NK-92 (cell line): ENCODE results near the gene PEX7.
"Not testable (repeated sequence)": the region's sequence is repeated elsewhere in the genome, so short reads cannot be mapped to it uniquely, and the experiment has no call there.

Experiments used
- DNase-seq: peaks from one replicate; lab custom pipeline; 2025; ENCODE audit not compliant: unreplicated experiment; lab: John Stamatoyannopoulos, UW

Gene PEX7

DNA sequence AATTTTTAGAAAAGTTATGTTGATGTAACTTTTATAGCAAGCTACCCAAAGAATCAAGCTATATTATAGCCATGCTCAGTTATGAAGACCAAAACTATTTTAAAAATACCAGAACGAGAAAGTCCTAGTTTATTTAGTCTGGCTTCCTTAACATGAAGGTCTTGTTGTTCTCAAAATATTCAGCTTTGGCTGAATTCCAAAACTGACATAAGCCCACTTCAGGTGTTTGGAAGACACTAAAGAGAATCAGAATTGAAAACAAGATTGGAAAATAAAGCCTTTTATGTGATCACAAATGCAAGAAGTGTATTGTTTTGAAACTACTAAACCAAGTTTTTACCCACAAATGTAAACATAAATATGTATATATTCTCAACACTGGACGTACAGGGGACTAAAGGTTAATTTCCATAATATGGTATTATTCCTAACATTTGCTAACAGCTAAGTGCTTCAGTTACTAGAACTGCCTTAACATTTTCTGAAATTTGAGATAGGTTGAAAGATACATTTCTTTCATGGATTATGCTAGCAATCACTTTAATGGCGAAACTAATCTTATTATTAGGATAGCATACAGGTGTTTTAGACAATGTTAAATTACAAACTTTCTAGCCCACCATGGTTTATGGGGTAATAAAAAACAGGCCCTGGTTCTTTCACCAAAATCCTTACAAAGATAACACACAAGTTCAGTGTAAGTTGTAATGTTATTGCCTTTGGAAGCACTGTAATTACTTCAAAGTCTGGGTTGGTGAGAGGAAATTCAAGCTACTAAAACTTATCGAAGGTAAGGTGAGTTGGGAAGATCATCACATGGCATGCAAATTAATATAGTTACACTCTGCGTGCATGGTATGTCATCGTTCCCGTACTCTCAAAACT lies 31.7 kb upstream of the PEX7 start:
- no peak for DNase-seq

DNA sequence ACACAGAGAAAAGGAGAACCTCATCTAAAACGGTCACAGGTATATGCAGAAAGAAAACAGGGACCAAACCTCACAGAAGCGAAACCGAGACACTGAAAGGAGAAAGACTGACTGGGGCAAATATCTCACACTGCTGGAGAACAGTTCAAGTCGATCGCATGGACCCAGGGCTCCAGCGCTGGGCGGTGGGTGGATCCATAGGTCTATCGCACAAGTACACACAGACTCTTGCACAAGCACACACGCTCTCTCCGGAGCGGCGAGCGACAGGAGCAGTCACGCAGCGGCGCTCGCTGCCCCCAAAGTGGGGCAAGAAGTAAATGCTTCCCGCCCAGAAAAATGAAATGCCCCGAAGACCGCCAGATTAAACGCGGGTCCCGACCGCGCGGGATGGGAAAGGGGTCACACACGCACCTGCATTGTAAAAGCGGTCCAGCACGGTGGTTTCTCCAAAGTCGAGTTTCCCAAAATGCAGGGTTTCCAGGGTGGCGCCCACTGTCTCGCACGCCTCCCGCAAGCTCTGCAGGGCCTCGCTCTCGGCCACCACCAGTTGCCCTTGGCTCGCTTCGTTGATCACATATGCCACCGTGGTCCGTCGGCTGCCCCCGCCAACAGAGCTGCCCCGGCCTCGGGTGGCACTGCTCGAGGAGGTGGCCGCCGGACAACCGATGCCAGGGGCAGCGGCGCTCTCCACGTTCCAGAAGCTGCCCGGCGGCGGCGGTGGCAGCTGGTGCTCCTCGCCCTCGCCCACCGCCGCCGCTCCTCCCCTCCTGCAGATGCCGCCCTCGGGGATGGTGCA lies 30.9 kb upstream of the PEX7 start:
- DNase-seq: no peak

DNA sequence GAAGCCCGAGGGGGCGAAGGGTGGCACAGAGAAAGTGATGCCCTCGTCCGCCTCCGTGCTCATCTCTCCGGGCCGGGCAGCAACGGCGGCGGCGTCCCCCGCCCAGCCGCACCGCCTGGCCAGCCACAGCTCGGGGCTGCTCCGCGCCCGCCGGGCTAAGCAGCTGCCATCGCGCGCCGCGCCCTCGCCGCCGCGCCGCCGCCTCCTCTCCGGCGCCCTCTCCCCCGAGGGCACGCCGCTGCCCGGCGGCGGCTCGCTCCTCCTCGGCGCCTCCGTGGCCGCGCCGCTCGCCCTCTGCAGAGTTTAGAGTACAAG lies 30.3 kb upstream of the PEX7 start:
- no peak for DNase-seq

DNA sequence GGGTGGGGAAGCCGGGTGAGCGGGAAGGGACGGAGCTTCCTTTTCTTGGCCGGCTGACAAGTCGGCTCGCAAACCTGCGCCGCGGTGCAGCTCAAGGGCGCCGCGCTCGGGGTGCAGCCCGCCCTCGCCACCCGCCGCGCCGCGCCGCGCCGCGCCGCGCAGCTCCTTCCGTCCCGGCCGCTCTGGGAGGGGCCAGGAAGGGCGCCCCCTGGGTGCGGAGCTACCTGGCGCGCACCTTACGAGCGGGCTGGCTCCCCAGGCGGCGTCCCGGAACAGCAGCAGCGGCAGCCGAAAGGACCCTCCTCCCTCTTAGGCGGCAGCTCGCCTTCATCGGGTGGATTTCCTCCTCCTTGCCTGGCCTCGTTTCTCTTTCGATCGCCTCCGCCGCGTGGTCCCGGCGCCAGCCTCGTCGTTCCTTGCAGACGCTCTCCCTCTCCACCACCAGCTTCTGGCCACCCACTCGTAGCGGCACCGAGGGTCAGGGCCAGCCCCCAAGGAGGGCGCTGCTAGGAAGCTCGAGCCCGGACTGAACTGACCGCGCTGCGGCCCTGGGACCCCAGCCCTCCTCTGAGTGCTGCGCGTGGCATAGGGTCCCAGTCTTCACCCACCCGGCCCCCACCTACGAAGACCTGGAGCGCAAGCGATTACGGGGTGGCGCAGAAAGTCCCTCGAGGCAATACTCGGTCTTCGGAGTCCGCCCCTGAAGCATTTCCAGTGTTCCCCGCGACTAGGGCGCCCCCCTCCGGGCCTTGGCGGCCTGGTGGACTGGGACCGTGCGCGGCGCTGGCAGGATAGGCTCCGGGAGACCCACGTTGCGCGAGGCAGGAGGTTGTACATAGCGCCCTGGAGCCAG lies 29.8 kb upstream of the PEX7 start, which contains the start of gene MAP3K5:
TSS of gene MAP3K5 (minus strand) at position 68 of the 853 bp plus-strand sequence. CDS start 320 bp downstream, outside the sequence.
- DNase-seq: peak; percentile 43

DNA sequence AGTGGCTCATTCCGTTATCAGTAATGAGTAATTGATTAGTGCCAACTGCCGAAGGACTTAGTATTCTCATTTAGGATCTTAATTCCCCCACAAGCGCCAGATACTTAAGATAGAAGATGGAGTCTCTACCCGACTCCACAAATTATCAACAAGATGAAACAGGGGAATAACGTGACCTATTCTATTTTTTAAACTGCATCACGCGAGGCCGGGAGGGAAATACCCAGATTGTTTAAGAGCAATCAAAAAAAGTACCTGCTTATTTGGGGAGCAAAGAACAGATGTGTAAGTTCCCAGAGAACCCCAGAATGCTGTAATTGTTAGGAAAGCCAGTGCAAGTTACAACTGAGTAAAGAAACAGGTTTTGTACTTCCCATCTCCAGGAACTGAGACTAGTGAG lies 29.0 kb upstream of the PEX7 start:
- no peak for DNase-seq

DNA sequence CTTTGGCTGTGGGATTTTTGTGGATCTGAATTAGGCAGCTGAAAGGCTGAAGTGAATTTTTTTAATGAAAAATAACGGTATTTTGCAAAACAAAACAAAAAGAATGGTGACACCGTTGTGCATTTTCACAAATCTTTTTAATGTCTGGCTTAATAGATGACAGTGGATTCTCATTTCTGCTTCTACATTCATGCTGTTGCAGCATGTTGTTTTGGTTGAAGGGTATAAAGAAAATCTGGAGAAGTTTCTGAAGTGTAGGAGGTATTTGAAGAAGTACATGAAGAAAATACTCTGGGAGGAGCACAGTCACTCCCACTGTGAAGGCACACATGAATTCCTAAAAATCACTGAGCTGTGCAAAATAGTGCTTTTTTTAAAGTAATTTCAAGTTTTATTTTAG lies 27.0 kb upstream of the PEX7 start:
- DNase-seq: no peak

DNA sequence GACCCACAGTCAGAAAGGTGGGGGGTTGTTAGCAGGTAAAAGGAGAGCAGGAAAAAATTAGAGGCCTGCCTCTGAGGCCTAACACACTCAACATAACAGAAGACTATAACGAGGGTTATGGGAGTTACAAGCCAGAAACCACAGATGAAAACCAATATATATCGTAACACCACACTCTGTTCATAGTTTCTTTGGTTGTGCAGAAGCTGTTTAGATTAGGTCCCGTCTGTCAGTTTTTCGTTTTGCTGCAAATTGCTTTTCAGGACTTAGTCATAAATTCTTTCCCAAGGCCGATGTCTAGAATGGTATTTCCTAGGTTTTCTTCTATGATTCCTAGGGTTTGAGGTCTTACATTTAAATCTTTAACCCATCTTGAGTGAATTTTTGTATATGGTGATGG lies 26.4 kb upstream of the PEX7 start:
- DNase-seq: no peak

DNA sequence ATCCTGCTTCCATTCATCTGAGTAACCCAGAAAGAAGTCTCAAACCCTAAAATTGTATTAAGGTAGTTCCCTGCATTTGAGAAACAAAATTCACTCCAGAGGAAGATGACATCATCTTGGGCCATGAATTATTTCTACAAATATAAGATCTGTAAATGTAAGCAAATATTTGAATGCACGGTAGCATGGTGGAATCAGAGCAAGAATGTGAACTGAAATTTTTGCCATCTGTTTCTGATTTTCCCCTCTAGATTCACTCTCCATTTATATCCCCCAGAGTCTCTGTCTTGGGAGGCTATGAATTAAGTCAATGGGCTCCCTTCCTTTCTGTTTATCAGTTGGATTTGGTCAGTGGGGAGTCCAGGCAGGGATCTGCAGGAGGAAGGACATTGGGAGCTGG lies 24.3 kb upstream of the PEX7 start:
- no peak for DNase-seq

DNA sequence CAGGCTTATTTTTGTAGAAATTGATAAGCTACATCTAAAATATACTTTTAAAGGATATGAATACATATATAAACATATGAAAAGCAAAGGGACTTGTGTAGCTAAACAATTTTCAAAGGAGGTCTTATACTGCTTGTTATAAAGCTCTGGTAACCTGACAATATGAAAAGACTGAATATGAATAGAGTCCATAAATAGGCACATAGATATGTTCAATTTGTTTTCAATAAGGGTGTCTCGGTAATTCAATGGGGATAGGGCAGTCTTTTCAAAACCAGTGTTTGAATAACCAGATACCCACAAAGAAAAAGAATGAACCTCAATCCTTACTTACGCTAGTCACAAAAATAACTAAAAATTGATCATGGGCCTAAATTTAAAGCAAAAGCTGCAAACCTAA lies 20.8 kb upstream of the PEX7 start:
- DNase-seq: no peak

DNA sequence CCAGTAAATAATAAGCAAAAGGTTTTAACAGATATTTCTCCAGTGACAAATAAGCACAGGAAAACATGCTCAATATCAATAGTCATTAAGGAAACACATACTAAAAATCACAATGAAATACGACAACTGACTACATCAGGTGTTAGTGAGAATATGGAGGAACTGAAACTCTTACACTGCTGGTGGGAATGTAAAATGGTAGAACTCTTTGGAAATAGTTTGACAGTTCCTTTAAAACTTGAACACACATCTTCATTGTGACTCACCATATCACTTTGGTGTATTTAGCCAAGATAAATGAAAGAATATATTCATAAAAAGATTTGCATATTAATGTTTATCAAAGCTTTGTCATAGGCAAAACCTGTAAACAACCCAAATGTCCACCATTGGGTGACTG lies 18.8 kb upstream of the PEX7 start:
- DNase-seq: no peak

DNA sequence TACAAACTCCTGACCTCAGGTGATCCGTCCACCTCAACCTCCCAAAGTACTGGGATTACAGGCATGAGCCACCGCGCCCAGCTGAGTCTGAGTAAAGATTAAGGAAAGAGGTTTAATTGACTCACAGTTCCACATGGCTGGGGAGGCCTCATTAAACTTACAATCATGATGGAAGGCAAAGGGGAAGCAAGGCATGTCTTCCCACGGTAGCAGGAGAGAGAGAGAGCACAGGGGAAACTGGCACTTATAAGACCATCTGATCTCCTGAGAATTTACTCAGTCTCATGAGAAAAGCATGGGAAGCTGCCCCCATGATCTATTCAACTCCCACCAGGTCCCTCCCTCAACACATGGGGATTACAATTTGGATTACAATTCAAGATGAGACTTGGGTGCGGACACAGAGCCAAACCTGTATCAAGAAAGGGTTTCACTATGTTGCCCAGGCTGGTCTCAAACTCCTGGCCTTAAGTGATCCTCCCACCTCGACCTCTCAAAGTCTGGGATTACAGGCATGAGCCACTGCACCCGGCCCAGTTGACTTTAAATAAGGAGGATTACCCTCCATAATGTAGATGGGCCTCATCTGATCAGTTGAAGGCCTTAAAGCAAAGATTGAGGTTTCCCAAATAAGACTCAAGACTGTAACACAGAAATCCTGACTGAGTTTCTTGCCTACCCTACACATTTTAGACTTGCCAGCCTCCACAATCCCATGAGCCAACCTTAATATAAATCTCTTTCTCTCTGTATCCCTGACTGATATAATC lies 13.1 kb upstream of the PEX7 start:
- no peak for DNase-seq

DNA sequence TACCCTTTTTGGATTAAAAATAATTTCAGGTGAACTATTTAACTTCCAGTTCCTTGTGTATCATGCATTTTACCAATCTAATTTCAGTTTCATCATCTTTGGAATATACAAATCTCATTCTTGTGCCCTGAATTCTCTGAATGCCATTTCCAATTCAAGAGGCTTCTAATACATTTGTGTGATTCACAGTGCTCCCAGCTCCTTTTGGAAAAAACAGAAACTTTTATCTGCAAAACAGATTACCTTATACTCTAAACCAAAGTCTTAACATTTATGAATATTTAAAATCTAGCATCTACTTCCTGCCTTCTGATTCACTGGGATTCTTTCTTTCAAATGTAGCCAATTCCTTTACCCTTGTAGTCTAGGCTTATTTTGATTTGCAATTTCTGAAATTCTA lies 11.1 kb upstream of the PEX7 start:
- DNase-seq: no peak

DNA sequence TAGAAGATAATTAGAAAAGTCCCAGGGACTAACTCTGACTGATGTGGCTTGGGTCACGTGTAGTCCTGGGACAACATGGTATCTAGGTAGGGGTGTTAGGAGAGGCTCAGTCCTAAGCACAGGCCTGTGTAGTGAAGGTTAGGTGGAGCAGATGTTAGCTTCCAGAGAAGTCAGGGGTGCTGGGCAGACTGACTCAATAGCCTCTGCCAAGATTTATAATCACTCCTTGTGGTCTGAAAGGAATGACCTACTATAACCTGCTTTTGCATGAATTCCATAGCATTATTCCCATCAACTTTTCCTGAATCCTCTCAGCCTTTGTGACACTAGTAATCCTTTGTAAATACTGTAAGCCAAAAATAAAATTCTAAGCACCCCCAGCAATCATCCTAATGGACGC lies 10.2 kb upstream of the PEX7 start:
- DNase-seq: no peak

DNA sequence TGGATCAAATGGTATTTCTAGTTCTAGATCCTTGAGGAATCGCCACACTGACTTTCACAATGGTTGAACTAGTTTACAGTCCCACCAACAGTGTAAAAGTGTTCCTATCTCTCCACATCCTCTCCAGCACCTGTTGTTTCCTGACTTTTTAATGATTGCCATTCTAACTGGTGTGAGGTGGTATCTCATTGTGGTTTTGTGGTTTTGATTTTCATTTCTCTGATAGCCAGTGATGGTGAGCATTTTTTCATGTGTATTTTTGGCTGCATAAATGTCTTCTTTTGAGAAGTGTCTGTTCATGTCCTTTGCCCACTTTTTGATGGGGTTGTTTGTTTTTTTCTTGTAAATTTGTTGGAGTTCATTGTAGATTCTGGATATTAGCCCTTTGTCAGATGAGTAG lies 6.8 kb upstream of the PEX7 start:
- not testable (repeated sequence) for DNase-seq

DNA sequence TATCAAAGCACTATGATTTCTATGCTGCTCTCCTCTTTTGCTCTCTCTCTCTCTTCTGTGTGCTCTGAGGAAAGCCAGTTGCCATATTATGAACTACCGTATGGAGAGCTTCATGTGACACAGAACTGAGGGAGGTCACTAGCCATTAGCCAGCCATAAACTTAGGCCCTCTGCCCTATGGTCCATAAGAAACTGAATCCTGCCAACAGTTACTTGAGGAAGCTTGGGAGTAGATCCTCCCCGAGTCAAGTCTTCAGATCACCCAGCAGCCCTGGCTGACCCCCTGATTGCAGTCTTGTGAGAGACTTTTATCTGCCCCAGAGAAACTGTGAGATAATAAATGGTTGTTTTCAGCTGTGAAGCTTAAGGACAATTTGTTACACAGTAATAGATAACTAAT lies 5.7 kb upstream of the PEX7 start:
- no peak for DNase-seq

DNA sequence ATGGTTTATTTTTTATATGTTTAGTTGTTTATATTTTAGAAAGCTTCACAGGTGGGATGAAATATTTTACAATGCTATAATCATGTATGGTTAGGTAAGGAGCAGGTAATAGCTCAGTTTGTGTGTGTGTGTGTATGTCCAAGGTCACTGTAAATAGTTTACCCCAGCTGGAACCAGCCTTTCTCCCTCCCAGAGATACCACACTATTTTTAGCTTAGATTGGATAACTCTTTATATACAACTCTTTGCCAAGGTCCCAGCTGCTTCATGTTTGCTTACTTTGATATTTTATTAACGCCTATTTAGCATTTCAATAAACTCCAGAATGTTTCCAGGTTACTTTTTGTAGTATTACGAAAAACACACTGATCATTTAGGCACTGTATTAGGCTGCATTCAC lies 1.8 kb upstream of the PEX7 start:
- no peak for DNase-seq

DNA sequence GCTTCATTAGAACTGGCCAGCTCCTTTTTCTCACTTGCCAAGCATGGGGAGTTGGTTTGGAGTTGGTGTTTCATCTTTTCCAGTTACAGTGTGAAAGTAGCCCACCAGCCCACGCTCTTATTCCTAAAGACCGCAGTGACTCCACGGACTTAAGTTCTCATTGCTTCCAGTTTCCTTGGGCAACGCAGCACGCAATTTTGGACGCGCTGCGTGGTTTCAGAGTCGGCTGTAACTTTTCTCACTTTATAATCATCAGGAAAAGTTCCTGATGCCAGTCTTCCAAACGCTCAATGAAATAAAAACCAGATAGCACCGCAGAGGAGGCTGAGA lies 381 bp upstream of the PEX7 start:
- DNase-seq: no peak

DNA sequence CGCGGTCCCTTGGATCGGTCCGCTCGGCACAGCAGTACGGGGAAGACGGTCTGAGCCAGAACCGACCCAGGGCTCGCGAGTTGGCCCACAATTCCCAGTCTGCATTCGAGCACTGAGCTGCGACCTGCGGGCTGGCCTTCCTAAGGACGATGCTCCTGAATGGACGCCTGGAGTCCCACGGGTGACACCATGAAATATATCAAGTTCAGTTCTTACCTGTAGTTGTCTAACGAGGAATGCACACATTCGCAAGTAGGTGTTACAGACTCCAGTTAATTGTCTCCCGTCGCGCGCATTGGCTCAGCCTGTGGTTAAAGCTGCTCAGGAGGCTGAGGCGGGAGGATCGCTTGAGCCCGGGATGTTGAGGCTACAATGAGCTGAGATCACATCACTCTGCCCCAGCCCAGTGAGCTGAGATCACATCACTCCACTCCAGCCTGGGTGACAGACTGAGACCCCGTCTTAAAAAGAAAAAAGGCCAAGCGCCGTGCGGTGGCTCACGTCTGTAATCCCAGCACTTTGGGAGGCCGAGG lies 802 bp downstream of the PEX7 start:
- no peak for DNase-seq

DNA sequence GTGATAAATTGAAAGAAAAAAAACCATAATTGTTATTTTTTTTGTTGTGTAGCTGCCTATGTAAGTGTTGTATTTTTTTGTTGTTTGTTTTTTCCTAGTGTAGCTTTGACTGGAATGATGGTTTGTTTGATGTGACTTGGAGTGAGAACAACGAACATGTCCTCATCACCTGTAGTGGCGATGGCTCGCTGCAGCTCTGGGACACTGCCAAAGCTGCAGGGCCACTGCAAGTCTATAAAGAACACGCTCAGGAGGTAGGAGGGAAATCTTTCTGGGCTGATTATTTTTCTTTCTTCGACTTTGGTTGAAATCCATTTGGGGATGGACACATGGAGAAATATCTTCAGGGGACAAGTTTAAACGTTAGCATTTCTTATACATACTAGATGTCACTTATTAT lies 3.8 kb downstream of the PEX7 start:
- no peak for DNase-seq

DNA sequence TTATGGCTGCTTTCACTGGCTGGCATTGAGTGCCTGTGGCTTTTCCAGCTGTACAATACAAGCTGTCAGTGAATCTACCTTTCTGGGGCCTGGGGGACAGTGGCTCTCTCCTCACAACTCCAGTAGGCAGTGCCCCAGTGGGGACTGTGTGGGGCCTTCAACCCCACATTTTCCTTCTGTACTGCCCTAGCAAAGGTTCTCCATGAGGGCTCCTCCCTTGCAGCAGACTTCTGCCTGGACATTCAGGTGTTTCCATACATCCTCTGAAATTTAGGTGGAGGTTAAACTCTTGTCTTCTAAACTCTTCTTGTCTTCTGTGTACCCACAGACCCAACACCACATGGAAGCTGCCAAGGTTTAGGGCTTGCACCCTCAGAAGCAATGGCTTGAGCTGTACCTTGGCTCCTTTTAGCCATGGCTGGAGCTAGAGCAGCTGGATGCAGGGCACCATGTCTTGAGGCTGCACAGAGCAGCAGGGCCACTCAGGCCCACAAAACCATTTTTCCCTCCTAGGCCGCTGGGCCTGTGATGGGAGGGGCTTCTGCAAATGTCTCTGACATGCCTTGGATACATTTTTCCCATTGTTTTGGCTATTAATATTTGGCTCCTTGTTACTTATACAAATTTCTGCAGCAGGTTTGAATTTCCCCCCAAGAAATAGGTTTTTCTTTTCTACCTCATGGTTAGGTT lies 9.6 kb downstream of the PEX7 start:
- no peak for DNase-seq
